Measurements from ENCODE around the gene TICAM2.

TICAM2 gene

GRCh38 chr5:115605436-115605835 is 3.2 kb upstream of the TICAM2 start:
- no peak for DNase-seq

- no peak for DNase-seq
These were observed 379 bp upstream of the TICAM2 start for GRCh38 chr5:115602591-115603125.

- DNase-seq, result no peak
These were observed 1.5 kb downstream of the TICAM2 start for GRCh38 chr5:115600766-115601165.

- no peak for DNase-seq
These were observed 2.4 kb downstream of the TICAM2 start for GRCh38 chr5:115599924-115600323.

- DNase-seq, result no peak
These were observed 2.8 kb downstream of the TICAM2 start for GRCh38 chr5:115599502-115599901.

- DNase-seq, result no peak
These were observed 7.9 kb downstream of the TICAM2 start for GRCh38 chr5:115594128-115595047.

- no peak for DNase-seq
These were observed 13.2 kb downstream of the TICAM2 start for GRCh38 chr5:115589043-115589442.

- no peak for DNase-seq
These were observed 13.6 kb downstream of the TICAM2 start for GRCh38 chr5:115588640-115589039.

GRCh38 chr5:115586525-115587146 is 15.6 kb downstream of the TICAM2 start:
- no peak for DNase-seq

GRCh38 chr5:115585265-115585664 is 17.0 kb downstream of the TICAM2 start:
- no peak for DNase-seq

GRCh38 chr5:115584501-115584900 is 17.8 kb downstream of the TICAM2 start:
- no peak for DNase-seq

GRCh38 chr5:115583474-115583873 is 18.8 kb downstream of the TICAM2 start:
- no peak for DNase-seq

GRCh38 chr5:115580941-115581340 is 21.3 kb downstream of the TICAM2 start:
- DNase-seq, result no peak

- DNase-seq, result no peak
These were observed 22.5 kb downstream of the TICAM2 start for GRCh38 chr5:115579747-115580173.

- DNase-seq, result no peak
These were observed 23.1 kb downstream of the TICAM2 start for GRCh38 chr5:115579216-115579615.

- no peak for DNase-seq
These were observed 23.6 kb downstream of the TICAM2 start for GRCh38 chr5:115578657-115579056.

GRCh38 chr5:115577741-115578140 is 24.5 kb downstream of the TICAM2 start:
- DNase-seq, result no peak

GRCh38 chr5:115577329-115577728 is 24.9 kb downstream of the TICAM2 start:
- DNase-seq, result no peak

- DNase-seq, result no peak
These were observed 26.9 kb downstream of the TICAM2 start for GRCh38 chr5:115575167-115576070.

- no peak for DNase-seq
These were observed 29.1 kb downstream of the TICAM2 start for GRCh38 chr5:115573133-115573532.

- no peak for DNase-seq
These were observed 30.8 kb downstream of the TICAM2 start for GRCh38 chr5:115571441-115571878.

- no peak for DNase-seq
These were observed 33.6 kb downstream of the TICAM2 start for GRCh38 chr5:115568668-115569067.

GRCh38 chr5:115565233-115565632 is 37.0 kb downstream of the TICAM2 start:
- no peak for DNase-seq
